HepG2 (cell line): ENCODE data around the gene IFNL2. TPM values are rescaled to one million over a fixed set of nuclear protein-coding genes. Genes with fewer than 3 reads are reported as not detected.

Source experiments
- ATAC-seq: fragments of 200-7000 bp; cut with Tn5 transposase; 3 replicates; pipeline ENCODE4 v1.9.1; 2020; ENCODE audit warnings: mild to moderate bottlenecking, moderate library complexity
- BruUV-seq: library from RNA; stranded (reverse); fragments of 400-500 nt; replicated peaks from 2 replicates; lab custom pipeline; 2021; lab: Mats Ljungman, UMichigan
- CTCF ChIA-PET: fragments of 300-600 bp; formaldehyde crosslinking; extraction: SDS; loops from one replicate; lab custom pipeline; 2021; ENCODE audit warnings: low total read pairs, inconsistent platforms, low intra/inter-chr PET ratio; lab: Yijun Ruan, JAX
- POLR2A ChIA-PET: fragments of 350-600 bp; sonication (Branson Sonifier 250); formaldehyde crosslinking; loops from one replicate; lab custom pipeline; 2020; ENCODE audit warnings: antibody characterized with exemption, inconsistent platforms; lab: Yijun Ruan, JAX
- DNase-seq: peaks from one replicate; pipeline ENCODE4 v3.0.0-alpha.2; 2015; ENCODE audit warnings: low spot score
- FAIRE-seq: peaks from 3 replicates; lab custom pipeline; 2011; peaks lifted over from hg19 to GRCh38; lab: Jason Lieb, UNC
- H2AFZ ChIP-seq: one replicate; pipeline ENCODE4 v1.6.1; 2011; ENCODE audit warnings: low read length, inconsistent platforms
- H3K27ac ChIP-seq: fragments of 300-600 bp; 3 replicates; pipeline ENCODE4 v1.8.0; 2011; ENCODE audit warnings: mixed run types, mild to moderate bottlenecking, mixed read lengths, low read length, inconsistent platforms; ENCODE audit not compliant: insufficient read depth; ENCODE audit errors: extremely low read length
- H3K27me3 ChIP-seq, 2 experiments: fragments of 200-600 bp in 1 of 2; 2 replicates in 1 of 2; 3 replicates in 1 of 2; pipeline versions ENCODE4 v1.6.0 to v1.8.0; 2011; ENCODE audit warnings: low read length in 2 of 2, mild to moderate bottlenecking in 2 of 2, moderate library complexity in 2 of 2, inconsistent platforms in 1 of 2; ENCODE audit not compliant: insufficient read depth in 2 of 2, control insufficient read depth in 1 of 2
- H3K36me3 ChIP-seq, 2 experiments: fragments of 200-600 bp in 1 of 2; replicated peaks in 1 of 2; 2 replicates in 1 of 2; 3 replicates in 1 of 2; pipeline versions ENCODE4 v1.5.1 to v1.8.0; 2011; ENCODE audit warnings: low read length in 2 of 2, inconsistent platforms in 1 of 2; ENCODE audit not compliant: insufficient read depth in 2 of 2, control insufficient read depth in 1 of 2
- H3K4me1 ChIP-seq: 2 replicates; pipeline ENCODE4 v1.5.1; 2012; ENCODE audit warnings: low read length, inconsistent platforms; ENCODE audit not compliant: insufficient read depth
- H3K4me2 ChIP-seq: 2 replicates; pipeline ENCODE4 v1.6.0; 2011; ENCODE audit warnings: low read depth, low read length, inconsistent platforms
- H3K4me3 ChIP-seq, 3 experiments: fragments of 200-600 bp in 1 of 3; sonication (generic), shearing (Covaris generic) in 1 of 3; replicated peaks in 1 of 3; 2 replicates each; pipeline ENCODE4 v1.5.1; 2011 to 2016; ENCODE audit warnings: low read length in 3 of 3, inconsistent platforms in 2 of 3, low read depth in 2 of 3, mild to moderate bottlenecking in 2 of 3, control low read depth in 1 of 3, mixed read lengths in 1 of 3; ENCODE audit not compliant: insufficient read depth in 1 of 3
- H3K79me2 ChIP-seq: one replicate; pipeline ENCODE4 v1.6.1; 2011; ENCODE audit warnings: low read length, inconsistent platforms; ENCODE audit not compliant: insufficient read depth
- H3K9ac ChIP-seq: 2 replicates; pipeline ENCODE4 v1.6.0; 2011; ENCODE audit warnings: mild to moderate bottlenecking, low read depth, low read length, inconsistent platforms; ENCODE audit not compliant: insufficient read depth
- H3K9me3 ChIP-seq: 2 replicates; pipeline ENCODE4 v1.5.1; 2012; ENCODE audit warnings: mild to moderate bottlenecking, low read length
- H4K20me1 ChIP-seq: 2 replicates; pipeline ENCODE4 v1.6.0; 2011; ENCODE audit warnings: inconsistent platforms, mild to moderate bottlenecking, low read length, moderate library complexity; ENCODE audit not compliant: insufficient read depth
- ATF1 ChIP-seq: IDR thresholded peaks from 2 replicates; pipeline ENCODE4 v1.6.1; 2016; ENCODE audit warnings: mild to moderate bottlenecking, control low read depth
- FUBP1 ChIP-seq: sonication (generic); formaldehyde crosslinking; IDR thresholded peaks from 2 replicates; pipeline ENCODE4 v1.5.1; 2020; ENCODE audit warnings: missing genetic modification reagents, mild to moderate bottlenecking, borderline replicate concordance
- POLR2AphosphoS2 ChIP-seq: IDR thresholded peaks from 2 replicates; pipeline ENCODE4 v1.6.1; 2011; ENCODE audit warnings: low read depth, low read length, improper control_type of control experiment
- SALL2 ChIP-seq: sonication (generic); formaldehyde crosslinking; IDR thresholded peaks from 2 replicates; pipeline ENCODE4 v1.8.1; 2023; ENCODE audit warnings: mild to moderate bottlenecking, missing genetic modification reagents, inconsistent platforms
- ZNF12 ChIP-seq: sonication (generic); formaldehyde crosslinking; IDR thresholded peaks from 2 replicates; pipeline ENCODE4 v1.5.0; 2020; ENCODE audit warnings: missing genetic modification reagents
- ZNF180 ChIP-seq: sonication (generic); formaldehyde crosslinking; IDR thresholded peaks from 2 replicates; pipeline ENCODE4 v1.4.0; 2020; ENCODE audit warnings: low read depth, missing genetic modification reagents, borderline replicate concordance
- WGBS: methylation state at CpG from one replicate; pipeline ENCODE4 v1.1.6; 2017; ENCODE audit warnings: low lambda C conversion rate; 5-methylcytosine and 5-hydroxymethylcytosine counted together
- in situ Hi-C: cut with HindIII; loops from 2 replicates; pipeline ENCODE4 v1.10.0; 2017; ENCODE audit warnings: low pct_unique_long_range_greater_than_20kb; ENCODE audit not compliant: extremely low pct_ligation_motif_present
- intact Hi-C: fragments of 100-400 bp; cut with micrococcal nuclease; formaldehyde crosslinking; loops from one replicate; pipeline ENCODE4 v1.10.0; 2022; ENCODE audit not compliant: unreplicated experiment
- polyA plus RNA-seq, 8 experiments: library from polyadenylated mRNA; depleted of rRNA in 3 of 8; stranded (reverse) in 7 of 8; unstranded in 1 of 8; fragments of >200 nt; fragmentation: Illumina TruSeq in 4 of 8; extraction: Trizol in 4 of 8; gene quantifications; 2 replicates each; pipeline versions ENCODE4 v1.2.1 to v1.2.3, GENCODE V29; 2011 to 2016; ENCODE audit warnings: low read depth in 4 of 8, missing spikeins in 1 of 8, mixed read lengths in 1 of 8; ENCODE audit not compliant: insufficient read depth in 1 of 8
- total RNA-seq, 5 experiments: library from RNA; depleted of rRNA; stranded (reverse); fragments of >200 nt; fragmentation: Illumina TruSeq; extraction: Trizol; gene quantifications; 2 replicates each; pipeline ENCODE4 v1.2.3, GENCODE V29; 2016; ENCODE audit warnings: low read depth in 1 of 5

The IFNL2 gene
- total and polyA plus RNA-seq, 2 of the 13 experiments (the other 11 are each of a cell fraction or from before 2014, with no cell fraction given), result not detected

DNA sequence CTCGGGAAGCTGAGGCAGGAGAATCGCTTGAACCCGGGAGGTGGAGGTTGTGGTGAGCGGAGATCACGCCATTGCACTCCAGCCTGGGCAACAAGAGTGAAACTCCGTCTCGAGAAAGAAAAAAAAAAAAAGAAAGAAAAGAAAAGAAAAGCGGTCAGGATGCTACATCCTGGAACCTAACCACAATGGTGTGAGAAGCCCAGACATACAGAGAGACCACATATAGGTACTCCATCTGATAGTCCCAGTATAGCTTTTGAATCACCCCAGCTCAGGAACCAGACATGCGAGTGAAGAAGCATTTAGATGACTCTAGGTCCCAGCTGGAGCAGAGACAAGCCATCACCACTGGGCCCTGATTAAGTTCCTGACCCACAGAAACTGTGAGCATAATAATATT lies 31.2 kb downstream of the IFNL2 start (continued):
- TF ChIP-seq FUBP1 (CRISPR knock-in tag), result no peak

GRCh38 chr19:39299832-39300231 lies 31.6 kb downstream of the IFNL2 start:
- Histone ChIP-seq H3K79me2 (no peaks in the 10 kb centered on the region), H3K4me2 (no peak overlapping the region), H3K27ac (no peak overlapping the region), H3K4me1 (peaks cover 9% of the 10 kb centered on the region), H3K27me3 (peaks cover 0 to 10% of the 10 kb centered on the region in 2 experiments; a peak in 2 of 5 replicates), H3K36me3 (no peaks in the 10 kb centered on the region), H4K20me1 (no peaks in the 10 kb centered on the region)
- POLR2A ChIA-PET, result no interaction called here
- CTCF ChIA-PET, result no interaction called here
- ATAC-seq, result no peak
- intact Hi-C loops, result no loop called here
- no TSS peak for BruUV-seq
- no peak for DNase-seq
- FAIRE-seq, result no peak
- TF ChIP-seq ZNF12 (CRISPR knock-in tag) (no peak), ZNF180 (no peak), POLR2AphosphoS2 (no peak), ATF1 (CRISPR knock-in tag) (no peak), SALL2 (CRISPR knock-in tag) (no peak)
- TF ChIP-seq, all 625 proteins: peak for 0
- Histone ChIP-seq H3K4me3 (no peak overlapping the region), H3K9me3 (no peaks in the 10 kb centered on the region), H3K9ac (no peak overlapping the region), H2AFZ (no peak overlapping the region)
- 62% methylated on average over 10 of the region's 10 CpGs for WGBS
- in situ Hi-C loops, result no loop called here
